ENCODE data around the gene C3orf70. TPM values are rescaled to one million over a fixed set of nuclear protein-coding genes. Genes with fewer than 3 reads are reported as not detected.

The C3orf70 gene
- total RNA-seq (2014; rRNA removed), result 0.06 TPM in 2 replicates
- 0.06 TPM for polyA plus RNA-seq (2012)

- no peak for DNase-seq (ENCODE audit: low read depth)
Measured at GRCh38 chr3:185152410-185153170, at the start of gene C3orf70. TSS of gene C3orf70 (minus strand) at chr3:185153060. CDS start at chr3:185152823, 237 bp downstream.

GRCh38 chr3:185200639-185201038 lies 47.8 kb upstream of the C3orf70 start:
- DNase-seq (ENCODE audit: low read depth), result peak; percentile 83

- no peak for DNase-seq (ENCODE audit: low read depth)
Measured at GRCh38 chr3:185199671-185200070, 46.8 kb upstream of the C3orf70 start.

GRCh38 chr3:185199206-185199605 lies 46.3 kb upstream of the C3orf70 start:
- DNase-seq (ENCODE audit: low read depth), result no peak

GRCh38 chr3:185197068-185197467 lies 44.2 kb upstream of the C3orf70 start:
- no peak for DNase-seq (ENCODE audit: low read depth)

- DNase-seq (ENCODE audit: low read depth), result no peak
Measured at GRCh38 chr3:185195652-185196051, 42.8 kb upstream of the C3orf70 start.

- DNase-seq (ENCODE audit: low read depth), result no peak
Measured at GRCh38 chr3:185188816-185189215, 36.0 kb upstream of the C3orf70 start.

GRCh38 chr3:185187391-185187790 lies 34.5 kb upstream of the C3orf70 start:
- DNase-seq (ENCODE audit: low read depth), result no peak

- peak; percentile 30 for DNase-seq (ENCODE audit: low read depth)
Measured at GRCh38 chr3:185176750-185177359, 24.0 kb upstream of the C3orf70 start.

- peak; percentile 61 for DNase-seq (ENCODE audit: low read depth)
Measured at GRCh38 chr3:185175370-185175987, 22.6 kb upstream of the C3orf70 start.

GRCh38 chr3:185172086-185173049 lies 19.5 kb upstream of the C3orf70 start:
- no peak for DNase-seq (ENCODE audit: low read depth)

- DNase-seq (ENCODE audit: low read depth), result no peak
Measured at GRCh38 chr3:185164428-185165217, 11.8 kb upstream of the C3orf70 start.

GRCh38 chr3:185162634-185163033 lies 9.8 kb upstream of the C3orf70 start:
- DNase-seq (ENCODE audit: low read depth), result no peak

- no peak for DNase-seq (ENCODE audit: low read depth)
Measured at GRCh38 chr3:185161761-185162160, 8.9 kb upstream of the C3orf70 start.

- no peak for DNase-seq (ENCODE audit: low read depth)
Measured at GRCh38 chr3:185157347-185157746, 4.5 kb upstream of the C3orf70 start.

- DNase-seq (ENCODE audit: low read depth), result no peak
Measured at GRCh38 chr3:185155678-185156077, 2.8 kb upstream of the C3orf70 start.

- DNase-seq (ENCODE audit: low read depth), result no peak
Measured at GRCh38 chr3:185153861-185154629, 1.2 kb upstream of the C3orf70 start.

GRCh38 chr3:185153171-185153771 lies 411 bp upstream of the C3orf70 start:
- no peak for DNase-seq (ENCODE audit: low read depth)

- peak; percentile 18 for DNase-seq (ENCODE audit: low read depth)
Measured at GRCh38 chr3:185151964-185152409, 873 bp downstream of the C3orf70 start.
